GM12892 (cell line): ENCODE results near the gene HNRNPDL.
"Not testable (repeated sequence)": the region's sequence is repeated elsewhere in the genome, so short reads cannot be mapped to it uniquely, and the experiment has no call there.

Experiments
- POLR2A ChIP-seq: IDR thresholded peaks from 2 replicates; pipeline ENCODE4 v1.6.1; 2011; ENCODE audit warnings: low read depth, low read length, control low read depth
- POLR2AphosphoS5 ChIP-seq: IDR thresholded peaks from 2 replicates; pipeline ENCODE4 v1.6.1; 2011; ENCODE audit warnings: low read depth, low read length, control low read depth
- TAF1 ChIP-seq: IDR thresholded peaks from 2 replicates; pipeline ENCODE4 v1.6.1; 2011; ENCODE audit warnings: low read depth, mild to moderate bottlenecking, control low read depth, low read length, borderline replicate concordance

- TF ChIP-seq POLR2A, POLR2AphosphoS5, TAF1: not testable (repeated sequence)
Measured at GRCh38 chr4:82473080-82473479, 42.8 kb upstream of the HNRNPDL start.
